A673 (cell line): ENCODE data around the gene ANKRD9. TPM values are rescaled to one million over a fixed set of nuclear protein-coding genes. Genes with fewer than 3 reads are reported as not detected.

Experiments used
- BruUV-seq: library from RNA; stranded (reverse); fragments of 400-500 nt; replicated peaks from 2 replicates; lab custom pipeline; 2021; lab: Mats Ljungman, UMichigan
- CTCF ChIA-PET: fragments of 300-600 bp; sonication (Branson Sonifier 250); formaldehyde crosslinking; loops from one replicate; lab custom pipeline; 2022; ENCODE audit warnings: antibody characterized with exemption; lab: Charles Lee
- POLR2A ChIA-PET: fragments of 300-600 bp; sonication (Branson Sonifier 250); formaldehyde crosslinking; loops from one replicate; lab custom pipeline; 2022; ENCODE audit warnings: antibody characterized with exemption; ENCODE audit not compliant: low non-redundant PET; lab: Charles Lee
- DNase-seq: peaks from one replicate; pipeline ENCODE4 v3.0.0-alpha.2; 2015; ENCODE audit warnings: low spot score
- H3K27ac ChIP-seq: fragments of 200-600 bp; sonication (generic); 2 replicates; pipeline ENCODE4 v1.5.1; 2016; ENCODE audit warnings: mixed run types, low read depth, mild to moderate bottlenecking, mixed read lengths, antibody characterized with exemption, low read length; ENCODE audit not compliant: poor library complexity, severe bottlenecking
- H3K27me3 ChIP-seq: fragments of 200-600 bp; sonication (generic); replicated peaks from 2 replicates; pipeline ENCODE4 v1.6.1; 2017; ENCODE audit warnings: mixed run types, low read depth, mild to moderate bottlenecking, mixed read lengths, antibody characterized with exemption, low read length; ENCODE audit not compliant: insufficient read depth, poor library complexity
- H3K36me3 ChIP-seq: fragments of 200-600 bp; sonication (generic); 2 replicates; pipeline ENCODE4 v1.6.1; 2016; ENCODE audit warnings: mixed run types, mild to moderate bottlenecking, mixed read lengths, antibody characterized with exemption, low read length; ENCODE audit not compliant: insufficient read depth, poor library complexity, severe bottlenecking
- H3K4me1 ChIP-seq: fragments of 200-600 bp; sonication (generic); 2 replicates; pipeline ENCODE4 v1.6.1; 2017; ENCODE audit warnings: mixed run types, mild to moderate bottlenecking, mixed read lengths, antibody characterized with exemption, low read length; ENCODE audit not compliant: insufficient read depth, poor library complexity, severe bottlenecking
- H3K4me3 ChIP-seq: fragments of 200-600 bp; sonication (generic); 2 replicates; pipeline ENCODE4 v1.5.1; 2016; ENCODE audit warnings: low read depth, mixed run types, mild to moderate bottlenecking, mixed read lengths, low read length; ENCODE audit not compliant: poor library complexity, severe bottlenecking
- H3K9me3 ChIP-seq: fragments of 200-600 bp; sonication (generic); 2 replicates; pipeline ENCODE4 v1.6.1; 2016; ENCODE audit warnings: mixed run types, low read depth, mild to moderate bottlenecking, mixed read lengths, antibody characterized with exemption, low read length; ENCODE audit not compliant: poor library complexity, severe bottlenecking
- CTCF ChIP-seq: fragments of 300-800, 200-600 bp; sonication (generic); conservative IDR thresholded peaks from 2 replicates; pipeline ENCODE4 v1.5.1; 2017; ENCODE audit warnings: low read depth, mild to moderate bottlenecking, antibody characterized with exemption, low read length, moderate library complexity, mixed read lengths
- EZH2 ChIP-seq: fragments of 200-600 bp; sonication (generic); IDR thresholded peaks from 2 replicates; pipeline ENCODE4 v1.6.1; 2017; ENCODE audit warnings: borderline replicate concordance, low read depth, mild to moderate bottlenecking, mixed read lengths, antibody characterized with exemption, low read length; ENCODE audit not compliant: poor library complexity, severe bottlenecking
- intact Hi-C: fragments of 100-400 bp; cut with micrococcal nuclease; formaldehyde crosslinking; loops from one replicate; pipeline ENCODE4 v1.10.0; 2022; ENCODE audit not compliant: unreplicated experiment
- total RNA-seq: library from RNA; stranded (reverse); gene quantifications from 2 replicates; pipeline ENCODE4 v1.2.3, GENCODE V29; 2021

Gene ANKRD9
- total RNA-seq, 1 experiment from 2014 or later, result 28.0 TPM

GRCh38 chr14:102471921-102472790 is 37.4 kb downstream of the ANKRD9 start:
- Histone ChIP-seq H3K27ac (no peak overlapping the region), H3K4me3 (no peak overlapping the region), H3K4me1 (no peaks in the 10 kb centered on the region), H3K27me3 (no peaks in the 10 kb centered on the region), H3K36me3 (no peaks in the 10 kb centered on the region), H3K9me3 (no peaks in the 10 kb centered on the region)
- DNase-seq, result no peak
- intact Hi-C loops, result no loop called here
- CTCF ChIA-PET, result no interaction called here
- no TSS peak for BruUV-seq
- TF ChIP-seq EZH2, result no peak
- TF ChIP-seq CTCF, result no peak
- POLR2A ChIA-PET, result no interaction called here

DNA sequence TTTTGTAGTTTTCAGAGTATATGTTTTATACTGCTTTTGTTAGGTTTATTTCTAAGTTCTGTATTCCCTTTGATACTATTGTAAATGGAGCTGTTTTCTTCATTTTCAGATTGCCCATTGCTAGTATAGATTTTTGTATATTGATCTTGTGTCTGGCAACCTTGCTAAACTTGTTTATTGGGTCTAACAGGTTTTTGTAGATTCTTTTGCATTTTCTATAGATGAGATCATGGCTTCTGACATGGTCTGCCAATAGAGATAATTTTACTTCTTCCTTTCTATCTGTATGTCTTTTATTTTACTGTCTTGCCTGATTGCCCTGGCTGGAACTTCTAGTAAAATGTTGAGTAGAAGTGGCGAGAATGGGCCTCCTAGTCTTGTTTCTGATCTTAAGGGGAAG is 40.3 kb downstream of the ANKRD9 start:
- H3K9me3 ChIP-seq, result no peaks in the 10 kb centered on the region
- H3K4me3 ChIP-seq, result no peak overlapping the region
- DNase-seq, result no peak
- BruUV-seq, result no TSS peak
- no peaks in the 10 kb centered on the region for H3K27me3 ChIP-seq
- intact Hi-C loops, result no loop called here
- ChIA-PET POLR2A (no interaction called here), CTCF (no interaction called here)
- H3K36me3 ChIP-seq, result no peaks in the 10 kb centered on the region
- no peak overlapping the region for H3K27ac ChIP-seq
- TF ChIP-seq EZH2 (no peak), CTCF (no peak)
- H3K4me1 ChIP-seq, result no peaks in the 10 kb centered on the region

DNA sequence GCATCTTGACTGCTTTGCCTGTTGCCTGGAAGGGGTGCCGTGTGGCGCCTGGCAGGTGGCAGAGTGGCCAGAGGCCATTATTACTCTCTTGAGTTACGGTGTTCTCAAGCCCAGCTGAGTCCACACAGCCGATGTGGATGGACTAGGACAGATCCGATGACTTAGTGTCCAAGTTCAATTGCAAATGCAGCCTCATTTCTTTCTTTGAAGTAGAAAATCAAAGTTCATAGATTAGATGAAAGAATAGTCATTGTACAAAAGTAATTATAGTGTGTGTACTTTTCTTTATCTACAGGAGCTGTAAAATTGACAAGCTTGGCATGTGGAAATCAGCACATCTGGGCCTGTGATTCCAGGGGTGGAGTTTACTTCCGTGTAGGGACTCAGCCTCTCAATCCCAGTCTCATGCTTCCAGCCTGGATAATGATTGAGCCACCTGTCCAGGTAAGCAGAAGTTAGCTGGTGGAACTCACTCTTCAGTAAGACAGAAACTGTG is 44.7 kb downstream of the ANKRD9 start:
- intact Hi-C loops, result no loop called here
- H3K27me3 ChIP-seq, result no peaks in the 10 kb centered on the region
- CTCF ChIA-PET, result no interaction called here
- peaks cover 9% of the 10 kb centered on the region for H3K4me1 ChIP-seq
- no peaks in the 10 kb centered on the region for H3K36me3 ChIP-seq
- no peaks in the 10 kb centered on the region for H3K9me3 ChIP-seq
- TF ChIP-seq CTCF, result no peak
- TF ChIP-seq EZH2, result no peak
- no peak overlapping the region for H3K27ac ChIP-seq
- no peak for DNase-seq
- H3K4me3 ChIP-seq, result no peak overlapping the region
- POLR2A ChIA-PET, result no interaction called here
- BruUV-seq, result no TSS peak
